ENCODE results near the gene KIF18B.

GRCh38 chr17:44887016-44887415 is 60.6 kb downstream of the KIF18B start:
- TF ChIP-seq TAF1 (IDR thresholded peaks at IDR 0.05; ENCODE audit: borderline replicate concordance, insufficient read depth, low read length) (no peak), POLR2AphosphoS5 (IDR thresholded peaks at IDR 0.05; ENCODE audit: low read depth, low read length) (no peak), SIN3A (IDR thresholded peaks at IDR 0.05; ENCODE audit: borderline replicate concordance, insufficient read depth, low read length) (no peak)
- TF ChIP-seq, protein P1, sequence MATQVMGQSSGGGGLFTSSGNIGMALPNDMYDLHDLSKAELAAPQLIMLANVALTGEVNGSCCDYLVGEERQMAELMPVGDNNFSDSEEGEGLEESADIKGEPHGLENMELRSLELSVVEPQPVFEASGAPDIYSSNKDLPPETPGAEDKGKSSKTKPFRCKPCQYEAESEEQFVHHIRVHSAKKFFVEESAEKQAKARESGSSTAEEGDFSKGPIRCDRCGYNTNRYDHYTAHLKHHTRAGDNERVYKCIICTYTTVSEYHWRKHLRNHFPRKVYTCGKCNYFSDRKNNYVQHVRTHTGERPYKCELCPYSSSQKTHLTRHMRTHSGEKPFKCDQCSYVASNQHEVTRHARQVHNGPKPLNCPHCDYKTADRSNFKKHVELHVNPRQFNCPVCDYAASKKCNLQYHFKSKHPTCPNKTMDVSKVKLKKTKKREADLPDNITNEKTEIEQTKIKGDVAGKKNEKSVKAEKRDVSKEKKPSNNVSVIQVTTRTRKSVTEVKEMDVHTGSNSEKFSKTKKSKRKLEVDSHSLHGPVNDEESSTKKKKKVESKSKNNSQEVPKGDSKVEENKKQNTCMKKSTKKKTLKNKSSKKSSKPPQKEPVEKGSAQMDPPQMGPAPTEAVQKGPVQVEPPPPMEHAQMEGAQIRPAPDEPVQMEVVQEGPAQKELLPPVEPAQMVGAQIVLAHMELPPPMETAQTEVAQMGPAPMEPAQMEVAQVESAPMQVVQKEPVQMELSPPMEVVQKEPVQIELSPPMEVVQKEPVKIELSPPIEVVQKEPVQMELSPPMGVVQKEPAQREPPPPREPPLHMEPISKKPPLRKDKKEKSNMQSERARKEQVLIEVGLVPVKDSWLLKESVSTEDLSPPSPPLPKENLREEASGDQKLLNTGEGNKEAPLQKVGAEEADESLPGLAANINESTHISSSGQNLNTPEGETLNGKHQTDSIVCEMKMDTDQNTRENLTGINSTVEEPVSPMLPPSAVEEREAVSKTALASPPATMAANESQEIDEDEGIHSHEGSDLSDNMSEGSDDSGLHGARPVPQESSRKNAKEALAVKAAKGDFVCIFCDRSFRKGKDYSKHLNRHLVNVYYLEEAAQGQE (IDR thresholded peaks at IDR 0.05; ENCODE audit: insufficient read depth in 1 of 2, low read depth in 2 of 2, low read length in 2 of 2) = no peak

Data from PFSK-1 (cell line).